GM19328 (cell line): ENCODE measurements around the gene MAGEA9.
"Not testable (repeated sequence)": the region's sequence is repeated elsewhere in the genome, so short reads cannot be mapped to it uniquely, and the experiment has no call there.

ENCODE experiments used
- ATAC-seq: cut with Tn5 transposase; IDR thresholded peaks from one replicate; pipeline ENCODE4 v1.9.1; 2021; ENCODE audit warnings: mild to moderate bottlenecking, moderate library complexity; ENCODE audit not compliant: unreplicated experiment

MAGEA9 gene

GRCh38 chrX:149804102-149804501 lies 22.4 kb downstream of the MAGEA9 start:
- ATAC-seq, result no peak

DNA sequence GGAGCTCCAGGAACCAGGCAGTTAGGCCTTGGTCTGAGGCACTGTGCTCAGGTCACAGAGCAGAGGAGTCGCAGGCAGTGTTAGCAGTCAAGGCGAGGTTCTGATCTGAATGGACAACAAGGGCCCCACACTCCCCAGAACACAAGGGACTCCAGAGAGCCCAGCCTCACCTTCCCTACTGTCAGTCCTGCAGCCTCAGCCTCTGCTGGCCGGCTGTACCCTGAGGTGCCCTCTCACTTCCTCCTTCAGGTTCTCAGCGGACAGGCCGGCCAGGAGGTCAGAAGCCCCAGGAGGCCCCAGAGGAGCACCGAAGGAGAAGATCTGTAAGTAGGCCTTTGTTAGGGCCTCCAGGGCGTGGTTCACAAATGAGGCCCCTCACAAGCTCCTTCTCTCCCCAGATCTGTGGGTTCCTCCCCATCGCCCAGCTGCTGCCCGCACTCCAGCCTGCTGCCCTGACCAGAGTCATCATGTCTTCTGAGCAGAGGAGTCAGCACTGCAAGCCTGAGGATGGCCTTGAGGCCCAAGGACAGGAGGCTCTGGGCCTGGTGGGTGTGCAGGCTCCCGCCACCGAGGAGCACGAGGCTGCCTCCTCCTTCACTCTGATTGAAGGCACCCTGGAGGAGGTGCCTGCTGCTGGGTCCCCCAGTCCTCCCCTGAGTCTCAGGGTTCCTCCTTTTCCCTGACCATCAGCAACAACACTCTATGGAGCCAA lies 26.2 kb downstream of the MAGEA9 start:
- ATAC-seq, result no peak

GRCh38 chrX:149818652-149819051 lies 36.9 kb downstream of the MAGEA9 start:
- no peak for ATAC-seq

DNA sequence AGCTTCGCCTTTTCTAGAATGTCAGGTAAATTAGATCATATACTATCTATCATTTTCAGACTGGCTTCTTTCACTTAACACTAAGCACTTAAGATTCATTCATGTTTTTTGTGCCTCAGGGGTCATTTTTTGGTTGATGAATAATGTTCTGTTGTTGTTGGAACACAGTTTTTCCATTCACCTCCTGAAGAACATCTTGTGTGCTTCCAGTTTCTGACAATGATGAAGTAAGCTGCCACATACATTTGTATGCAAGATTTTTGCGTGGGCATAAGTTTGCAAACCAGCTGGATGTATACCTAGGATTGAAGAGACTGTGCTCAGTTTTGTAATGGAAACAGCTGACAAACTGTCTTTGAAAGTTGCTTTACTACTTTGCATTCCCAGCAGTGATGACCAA lies 37.6 kb downstream of the MAGEA9 start:
- ATAC-seq, result no peak

- ATAC-seq, result no peak
Observed at GRCh38 chrX:149825424-149825823, 43.7 kb downstream of the MAGEA9 start.

DNA sequence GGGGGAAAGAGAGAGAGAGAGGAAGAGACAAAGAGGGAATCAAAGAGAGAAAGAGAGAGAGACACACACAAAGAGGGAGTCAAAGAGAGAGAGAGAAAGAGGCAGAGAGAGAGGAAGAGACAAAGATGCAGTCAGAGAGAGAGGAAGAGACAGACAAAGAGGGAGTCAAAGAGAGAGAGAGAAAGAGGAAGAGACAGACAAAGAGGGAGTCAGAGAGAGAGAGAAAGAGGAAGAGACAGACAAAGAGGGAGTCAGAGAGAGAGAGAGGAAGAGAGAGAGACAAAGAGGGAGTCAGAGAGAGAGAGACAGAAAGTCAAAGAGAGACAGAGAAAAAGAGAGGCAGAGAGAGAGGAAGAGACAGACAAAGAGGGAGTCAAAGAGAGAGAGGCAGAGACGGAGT lies 45.5 kb downstream of the MAGEA9 start:
- no peak for ATAC-seq

DNA sequence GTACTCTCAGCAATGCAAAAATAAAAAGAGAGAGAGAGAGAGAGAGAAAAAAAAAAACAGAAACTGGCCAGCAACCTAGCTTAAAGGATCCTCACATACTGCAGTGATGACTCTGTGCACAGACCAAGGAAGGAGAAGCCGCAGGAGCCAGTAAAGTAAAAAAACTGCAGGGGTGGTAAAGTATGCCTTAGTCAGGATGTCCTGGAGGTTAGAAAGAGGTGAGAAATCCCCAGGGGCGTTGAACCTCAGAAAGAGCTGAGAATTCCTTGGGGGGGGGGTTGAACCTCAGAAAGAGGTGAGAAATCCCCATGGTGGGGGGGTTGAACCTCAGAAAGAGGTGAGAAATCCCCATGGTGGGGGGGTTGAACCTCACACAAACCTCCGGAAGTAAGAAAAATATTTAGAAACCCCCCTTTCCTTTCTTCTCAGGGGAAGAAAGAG lies 48.0 kb downstream of the MAGEA9 start:
- ATAC-seq, result no peak

DNA sequence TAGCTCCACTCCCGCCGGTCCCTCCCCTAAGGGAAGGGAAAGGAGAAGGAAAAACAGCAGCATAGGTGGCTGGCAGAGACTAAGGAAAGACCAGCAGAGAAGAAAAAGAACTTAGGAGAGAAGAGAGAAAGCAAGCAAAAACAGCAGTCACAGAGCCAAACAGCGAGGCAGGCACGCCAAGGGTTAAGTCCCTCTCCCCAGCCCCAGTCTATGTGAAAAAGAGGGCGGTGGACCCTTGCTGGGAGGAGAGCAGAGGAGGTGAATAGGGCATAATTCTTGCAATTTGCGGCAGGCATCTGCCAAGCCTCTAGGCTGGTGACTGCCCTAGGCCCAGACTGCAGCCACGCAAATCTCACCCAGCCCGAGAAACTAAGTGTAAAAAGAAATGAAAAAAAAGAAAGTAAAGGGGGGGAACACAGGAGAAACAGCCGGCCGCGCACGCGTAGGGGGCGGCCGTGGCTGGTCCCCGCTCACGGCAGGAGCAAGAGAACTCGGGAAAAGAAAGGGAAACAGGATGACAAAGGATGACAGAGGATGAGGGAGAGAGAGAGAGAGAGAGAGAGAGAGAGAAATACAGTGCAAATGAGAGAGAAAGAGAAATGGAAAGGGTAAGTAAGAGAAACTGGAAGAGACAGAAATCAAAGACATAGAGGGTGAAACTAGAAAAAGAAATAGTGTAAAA lies 48.6 kb downstream of the MAGEA9 start:
- ATAC-seq, result no peak

GRCh38 chrX:149831473-149831872 lies 49.7 kb downstream of the MAGEA9 start:
- ATAC-seq, result no peak

- not testable (repeated sequence) for ATAC-seq
Observed at GRCh38 chrX:149836728-149837127, 55.0 kb downstream of the MAGEA9 start.

- ATAC-seq, result no peak
Observed at GRCh38 chrX:149837167-149837566, 55.4 kb downstream of the MAGEA9 start.
